Thoracic aorta (tissue), 2 donors: ENCODE results near the gene PAPPA2. TPM values are rescaled to one million over a fixed set of nuclear protein-coding genes. Genes with fewer than 3 reads are reported as not detected.

Experiments used
- ATAC-seq: fragments of 150-250 bp; one replicate; pipeline ENCODE4 v1.8.0; 2017; ENCODE audit warnings: low read depth; ENCODE audit not compliant: insufficient number of reproducible peaks, low FRiP score
- DNase-seq: peaks from one replicate; pipeline ENCODE4 v3.0.0-alpha.2; 2020; ENCODE audit warnings: low spot score
- H3K27ac ChIP-seq, 2 donors: fragments of 200-600 bp; sonication (generic); 1 replicate in 1 of 2; 2 replicates in 1 of 2; pipeline ENCODE4 v1.5.1; 2016; ENCODE audit warnings: mild to moderate bottlenecking in 2 of 2, moderate library complexity in 2 of 2
- H3K27me3 ChIP-seq: fragments of 200-600 bp; sonication (generic); replicated peaks from 2 replicates; pipeline ENCODE4 v1.6.0; 2016; ENCODE audit warnings: mild to moderate bottlenecking; ENCODE audit not compliant: insufficient read depth
- H3K36me3 ChIP-seq: fragments of 200-600 bp; sonication (generic); one replicate; pipeline ENCODE4 v1.5.1; 2016
- H3K4me1 ChIP-seq, 2 donors: fragments of 200-600 bp; sonication (generic); 1 replicate in 1 of 2; 2 replicates in 1 of 2; pipeline versions ENCODE4 v1.5.1 to v1.6.0; 2016; ENCODE audit warnings: low read depth in 2 of 2, mild to moderate bottlenecking in 1 of 2; ENCODE audit not compliant: control insufficient read depth in 1 of 2
- H3K4me3 ChIP-seq: fragments of 200-600 bp; sonication (generic); 2 replicates; pipeline ENCODE4 v1.5.1; 2016; ENCODE audit warnings: mild to moderate bottlenecking
- H3K9me3 ChIP-seq: fragments of 200-600 bp; sonication (generic); 2 replicates; pipeline ENCODE4 v1.5.1; 2016
- total RNA-seq, 2 donors: library from RNA; depleted of rRNA; stranded (reverse); fragments of >200 nt; gene quantifications; one replicate each; pipeline versions ENCODE4 v1.1.0 to v1.2.3, GENCODE V29; 2016
- TF ChIP-seq, protein P1 (sequence below): fragments of 200-600 bp; sonication (generic); IDR thresholded peaks from one replicate; pipeline ENCODE4 v1.5.1; 2019; ENCODE audit warnings: antibody characterized with exemption

Gene PAPPA2
- total RNA-seq, 2 donors from 2014 or later = 1.1 to 2.0 TPM

DNA sequence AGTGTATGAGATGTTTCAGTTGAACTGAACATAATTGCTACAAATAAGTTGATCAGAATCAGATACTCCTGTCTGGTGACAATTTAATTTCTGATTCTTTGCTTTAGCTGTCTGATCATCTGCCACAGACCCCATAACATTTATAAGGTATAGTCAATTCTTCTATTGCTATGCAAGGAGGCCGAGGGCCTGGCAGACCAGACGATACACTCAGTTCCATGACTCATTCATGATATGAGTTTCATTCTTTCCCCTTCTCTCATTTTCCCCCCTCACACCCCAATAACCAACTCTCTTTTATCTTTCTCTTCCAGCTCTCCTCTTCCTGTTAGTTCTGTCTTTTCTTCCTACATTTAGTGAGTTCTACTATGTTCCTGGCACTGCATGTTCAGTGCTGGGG lies 236.8 kb downstream of the PAPPA2 start:
- Histone ChIP-seq H3K9me3 (no peaks in the 10 kb centered on the region), H3K4me3 (no peak overlapping the region), H3K27me3 (no peaks in the 10 kb centered on the region), H3K27ac (no peak overlapping the region), H3K4me1 (no peaks in the 10 kb centered on the region), H3K36me3 (no peaks in the 10 kb centered on the region)
- TF ChIP-seq, protein P1, sequence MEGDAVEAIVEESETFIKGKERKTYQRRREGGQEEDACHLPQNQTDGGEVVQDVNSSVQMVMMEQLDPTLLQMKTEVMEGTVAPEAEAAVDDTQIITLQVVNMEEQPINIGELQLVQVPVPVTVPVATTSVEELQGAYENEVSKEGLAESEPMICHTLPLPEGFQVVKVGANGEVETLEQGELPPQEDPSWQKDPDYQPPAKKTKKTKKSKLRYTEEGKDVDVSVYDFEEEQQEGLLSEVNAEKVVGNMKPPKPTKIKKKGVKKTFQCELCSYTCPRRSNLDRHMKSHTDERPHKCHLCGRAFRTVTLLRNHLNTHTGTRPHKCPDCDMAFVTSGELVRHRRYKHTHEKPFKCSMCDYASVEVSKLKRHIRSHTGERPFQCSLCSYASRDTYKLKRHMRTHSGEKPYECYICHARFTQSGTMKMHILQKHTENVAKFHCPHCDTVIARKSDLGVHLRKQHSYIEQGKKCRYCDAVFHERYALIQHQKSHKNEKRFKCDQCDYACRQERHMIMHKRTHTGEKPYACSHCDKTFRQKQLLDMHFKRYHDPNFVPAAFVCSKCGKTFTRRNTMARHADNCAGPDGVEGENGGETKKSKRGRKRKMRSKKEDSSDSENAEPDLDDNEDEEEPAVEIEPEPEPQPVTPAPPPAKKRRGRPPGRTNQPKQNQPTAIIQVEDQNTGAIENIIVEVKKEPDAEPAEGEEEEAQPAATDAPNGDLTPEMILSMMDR = no peak
- no peak for ATAC-seq
- no peak for DNase-seq

DNA sequence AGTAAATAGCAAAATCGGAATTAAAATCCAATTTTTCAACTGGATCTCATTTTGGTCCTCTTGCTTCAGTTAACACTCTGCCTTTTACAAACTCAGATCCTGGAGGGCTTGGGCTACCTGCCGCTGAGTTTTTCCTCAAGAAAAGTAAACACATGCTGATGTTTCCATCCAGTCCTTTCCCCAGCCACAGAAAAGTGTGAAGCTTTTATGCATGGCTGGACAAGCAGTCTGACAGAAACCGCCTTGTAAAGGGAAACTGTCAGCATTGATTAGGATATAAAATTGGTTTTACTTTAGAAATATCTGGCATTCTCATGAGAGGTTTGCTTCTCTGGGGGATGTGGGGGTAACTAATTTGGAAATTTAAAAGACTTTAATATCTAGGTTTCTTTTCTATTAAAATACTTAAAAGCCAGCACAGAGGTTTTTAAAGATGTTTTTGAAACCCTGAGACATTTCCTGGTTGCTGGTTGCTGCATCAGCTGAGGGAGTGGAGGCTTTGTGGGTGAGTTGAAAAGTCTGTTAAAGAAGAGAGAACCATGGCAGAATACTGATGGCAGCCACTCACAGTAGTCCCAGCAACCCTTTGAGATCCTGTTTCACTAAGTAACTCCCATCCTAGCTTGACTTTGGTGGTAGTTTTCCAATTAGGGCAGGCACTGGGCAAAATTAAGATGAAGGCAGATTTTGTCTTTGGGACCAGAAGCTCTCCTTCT lies 238.3 kb downstream of the PAPPA2 start:
- Histone ChIP-seq H3K27ac (no peak overlapping the region), H3K36me3 (no peaks in the 10 kb centered on the region), H3K9me3 (no peaks in the 10 kb centered on the region), H3K4me3 (no peak overlapping the region), H3K4me1 (no peaks in the 10 kb centered on the region), H3K27me3 (no peaks in the 10 kb centered on the region)
- TF ChIP-seq, protein P1 = no peak
- ATAC-seq (no peak), DNase-seq (no peak)

DNA sequence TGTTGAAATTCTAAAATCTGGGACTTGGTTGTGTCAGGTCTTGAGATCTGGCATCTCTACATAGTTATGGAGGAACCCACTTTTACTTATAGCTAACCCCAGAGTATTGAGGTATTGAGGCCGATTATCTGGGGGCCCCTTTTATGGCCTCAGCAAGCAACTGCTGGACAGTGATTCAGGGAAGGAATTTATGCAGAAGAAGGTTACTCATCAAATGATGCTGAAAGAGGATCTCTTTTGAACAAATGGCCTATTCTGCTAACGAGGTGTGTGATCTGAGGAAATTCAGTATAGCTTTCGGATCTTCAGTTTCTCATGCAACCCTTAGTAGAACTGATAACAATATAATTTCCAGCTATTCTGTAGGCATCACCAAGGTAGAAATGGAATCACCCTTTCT lies 239.9 kb downstream of the PAPPA2 start:
- no peak overlapping the region for H3K27ac ChIP-seq
- no peaks in the 10 kb centered on the region for H3K9me3 ChIP-seq
- H3K27me3 ChIP-seq = no peaks in the 10 kb centered on the region
- H3K36me3 ChIP-seq = no peaks in the 10 kb centered on the region
- TF ChIP-seq, protein P1 = no peak
- ATAC-seq (no peak), DNase-seq (no peak)
- H3K4me1 ChIP-seq = no peaks in the 10 kb centered on the region
- no peak overlapping the region for H3K4me3 ChIP-seq

DNA sequence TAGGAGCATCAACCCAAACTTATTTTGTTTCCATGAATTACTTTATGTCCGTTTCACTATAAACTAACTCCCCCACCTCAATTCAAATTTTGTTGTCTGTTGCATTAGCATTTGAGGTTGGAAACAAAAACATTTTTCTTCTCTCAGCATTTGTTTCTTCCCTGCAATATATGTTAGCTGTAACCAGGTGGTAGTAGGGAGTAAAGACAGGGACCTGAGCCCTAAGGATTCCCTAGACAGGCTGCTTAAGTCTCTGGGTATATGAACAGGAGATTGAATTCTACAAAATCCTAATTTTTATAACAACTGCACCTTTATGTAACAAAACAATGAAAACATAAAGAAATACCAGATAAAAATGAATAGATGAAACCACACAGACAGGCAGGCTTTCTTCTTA lies 242.6 kb downstream of the PAPPA2 start:
- Histone ChIP-seq H3K4me1 (no peaks in the 10 kb centered on the region), H3K27me3 (no peaks in the 10 kb centered on the region), H3K9me3 (no peaks in the 10 kb centered on the region), H3K36me3 (no peaks in the 10 kb centered on the region), H3K4me3 (no peak overlapping the region), H3K27ac (no peak overlapping the region)
- TF ChIP-seq, protein P1 = no peak
- ATAC-seq (no peak), DNase-seq (no peak)

DNA sequence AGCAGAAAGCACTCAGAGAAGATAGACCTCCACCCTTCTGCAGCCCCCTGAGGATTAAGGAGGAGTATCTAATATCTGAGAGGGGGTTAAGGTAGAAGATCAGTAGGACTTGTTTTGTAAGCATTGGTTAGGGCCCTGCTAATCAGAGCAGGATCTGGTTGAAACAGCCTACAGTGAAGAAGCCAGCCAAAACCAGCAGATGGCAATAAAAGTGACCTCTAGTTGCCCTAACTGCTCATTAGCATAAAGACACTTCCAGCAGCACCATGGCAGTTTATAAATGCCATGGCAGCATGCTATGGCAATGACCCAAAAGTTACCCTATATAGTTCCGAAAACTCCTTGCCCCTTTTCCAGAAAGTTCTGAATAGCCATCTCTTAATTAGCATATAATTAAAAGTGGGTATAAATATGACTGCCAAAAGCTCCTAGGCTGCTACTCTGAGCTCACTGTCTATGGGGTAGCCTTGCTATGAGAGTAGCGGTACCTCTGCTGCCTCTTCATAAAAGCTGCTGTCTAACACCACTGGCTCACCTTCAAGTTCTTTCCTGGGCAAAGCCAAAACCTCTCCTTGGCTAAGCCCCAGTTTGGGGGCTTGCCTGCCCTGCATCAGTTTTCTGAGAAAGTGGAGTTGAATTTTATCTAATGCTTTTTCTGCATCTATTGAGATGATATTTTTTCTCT lies 254.2 kb downstream of the PAPPA2 start:
- no peaks in the 10 kb centered on the region for H3K27me3 ChIP-seq
- no peaks in the 10 kb centered on the region for H3K9me3 ChIP-seq
- TF ChIP-seq, protein P1 = no peak
- H3K27ac ChIP-seq = no peak overlapping the region
- ATAC-seq = no peak
- H3K4me3 ChIP-seq = no peak overlapping the region
- DNase-seq = no peak
- peaks cover 0 to 7% of the 10 kb centered on the region in 2 donors for H3K4me1 ChIP-seq
- no peaks in the 10 kb centered on the region for H3K36me3 ChIP-seq
